Esophagus muscularis mucosa (tissue), 4 donors: ENCODE data around the gene TMEM179. TPM values are rescaled to one million over a fixed set of nuclear protein-coding genes. Genes with fewer than 3 reads are reported as not detected.

ENCODE experiments used
- DNase-seq: peaks from one replicate; pipeline ENCODE4 v3.0.0-alpha.2; 2017; ENCODE audit errors: extremely low spot score
- H3K27ac ChIP-seq, 4 donors: fragments of 200-600 bp; sonication (generic); replicated peaks in 1 of 4; 1 replicate in 3 of 4; 2 replicates in 1 of 4; pipeline ENCODE4 v1.5.1; 2016 to 2019; ENCODE audit warnings: mild to moderate bottlenecking in 1 of 4
- H3K27me3 ChIP-seq, 4 donors: fragments of 200-600 bp; sonication (generic); one replicate each; pipeline versions ENCODE4 v1.5.1 to v1.6.0; 2016 to 2019
- H3K36me3 ChIP-seq, 4 donors: fragments of 200-600 bp; sonication (generic); one replicate each; pipeline ENCODE4 v1.5.1; 2016 to 2019
- H3K4me1 ChIP-seq, 4 donors: fragments of 200-600 bp; sonication (generic); one replicate each; pipeline ENCODE4 v1.5.1; 2016 to 2019
- H3K4me3 ChIP-seq, 4 donors: fragments of 200-600 bp; sonication (generic); 1 replicate in 2 of 4; 2 replicates in 2 of 4; pipeline ENCODE4 v1.5.1; 2016 to 2019; ENCODE audit warnings: mild to moderate bottlenecking in 4 of 4, moderate library complexity in 1 of 4
- H3K9me3 ChIP-seq, 4 donors: fragments of 200-600 bp; sonication (generic); 1 replicate in 3 of 4; 2 replicates in 1 of 4; pipeline ENCODE4 v1.5.1; 2016 to 2019
- CTCF ChIP-seq, 3 experiments: fragments of 200-600 bp in 2 of 3; fragments of 450-650 bp in 1 of 3; sonication (generic) in 2 of 3; IDR thresholded peaks; one replicate each; pipeline ENCODE4 v1.5.1; 2017 to 2019; ENCODE audit warnings: antibody characterized with exemption in 3 of 3, mild to moderate bottlenecking in 2 of 3, moderate library complexity in 1 of 3
- EP300 ChIP-seq: sonication (generic); formaldehyde crosslinking; IDR thresholded peaks from one replicate; pipeline ENCODE4 v1.6.1; 2017; ENCODE audit warnings: antibody characterized with exemption
- POLR2A ChIP-seq: fragments of 450-650 bp; IDR thresholded peaks from one replicate; pipeline ENCODE4 v1.6.1; 2017; ENCODE audit warnings: antibody characterized with exemption, moderate library complexity, mild to moderate bottlenecking, low read depth
- POLR2AphosphoS5 ChIP-seq, 2 donors: sonication (generic); formaldehyde crosslinking; IDR thresholded peaks; one replicate each; pipeline ENCODE4 v1.6.1; 2017; ENCODE audit warnings: antibody characterized with exemption in 2 of 2
- WGBS: methylation state at CpG from one replicate; pipeline ENCODE4 v1.1.5; 2018; 5-methylcytosine and 5-hydroxymethylcytosine counted together
- intact Hi-C: fragments of 100-400 bp; cut with DNase I; formaldehyde crosslinking; loops from one replicate; pipeline ENCODE4 v1.15.1; 2023
- total RNA-seq, 4 donors: library from RNA; depleted of rRNA; stranded (reverse); fragments of >200 nt; gene quantifications; one replicate each; pipeline versions ENCODE4 v1.1.0 to v1.2.1, GENCODE V29; 2016

The TMEM179 gene
- total RNA-seq, 4 donors from 2014 or later = 1.4 to 4.2 (median 1.9) TPM

DNA sequence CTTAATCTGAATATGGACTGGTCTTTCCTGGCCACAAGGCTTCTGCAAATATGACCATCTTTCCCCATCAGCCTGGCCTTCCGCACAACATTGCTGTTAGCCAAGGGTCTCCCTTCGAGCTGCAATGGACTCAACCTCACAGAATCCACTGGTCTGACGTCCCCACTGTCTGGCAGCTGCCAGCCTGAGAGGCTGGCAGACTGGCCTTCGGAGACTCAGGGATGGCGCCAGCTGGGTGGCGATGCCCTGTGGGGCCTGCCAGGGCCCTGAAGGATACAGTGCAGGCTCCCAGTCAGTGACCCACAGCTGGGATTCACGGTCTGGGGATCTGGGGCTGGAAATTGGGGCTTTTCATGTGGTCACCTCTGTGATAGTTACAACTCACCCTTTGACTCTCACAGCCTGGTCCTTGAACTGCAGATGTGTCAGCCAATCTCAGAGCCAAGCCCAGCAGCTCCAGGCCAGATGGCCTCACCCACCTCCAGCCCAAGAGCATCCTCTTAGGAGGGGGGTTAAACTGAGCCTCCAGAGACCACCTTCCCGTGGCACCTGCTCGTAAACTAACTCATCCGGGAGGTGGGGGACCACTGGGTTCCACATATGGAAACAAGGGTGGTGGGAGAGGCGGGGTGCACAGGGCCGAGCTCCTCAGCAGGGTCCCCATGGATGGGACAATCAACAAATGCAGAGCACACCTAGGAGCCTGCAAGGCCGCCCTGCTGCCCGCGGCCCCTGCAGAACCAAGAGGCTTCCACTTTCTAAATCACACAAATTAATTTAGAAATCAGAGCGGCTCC lies 46.1 kb downstream of the TMEM179 start:
- TF ChIP-seq POLR2AphosphoS5 (IDR thresholded peaks at IDR 0.05) (no peak), POLR2A (no peak), CTCF (IDR thresholded peaks at IDR 0.05) (no peak), EP300 (no peak)
- intact Hi-C loops = no loop called here
- Histone ChIP-seq H3K36me3 (no peaks in the 10 kb centered on the region), H3K4me1 (peaks cover 0 to 2% (median 1%) of the 10 kb centered on the region in 4 donors), H3K27ac (no peak overlapping the region), H3K9me3 (no peaks in the 10 kb centered on the region), H3K4me3 (no peak overlapping the region), H3K27me3 (peaks cover 0 to 74% (median 2%) of the 10 kb centered on the region in 4 donors)
- DNase-seq = no peak
- 94% methylated on average over 10 of the region's 16 CpGs for WGBS

DNA sequence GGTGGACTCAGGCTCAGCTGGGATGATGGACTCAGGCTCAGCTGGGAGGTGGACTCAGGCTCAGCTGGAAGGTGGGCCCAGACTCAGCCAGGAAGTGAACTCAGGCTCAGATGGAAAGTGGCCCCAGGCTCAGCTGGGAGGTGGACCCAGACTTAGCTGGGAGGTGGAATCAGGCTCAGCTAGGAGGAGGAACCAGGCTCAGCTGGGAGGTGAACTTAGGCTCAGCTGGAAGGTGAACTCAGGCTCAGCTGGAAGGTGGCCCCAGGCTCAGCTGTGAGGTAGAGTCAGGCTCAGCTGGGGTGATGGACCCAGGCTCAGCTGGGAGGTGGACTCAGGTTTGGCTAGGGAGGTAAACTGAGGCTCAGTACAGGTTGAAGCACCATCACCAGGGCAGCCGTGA lies 46.8 kb downstream of the TMEM179 start:
- H3K9me3 ChIP-seq = no peaks in the 10 kb centered on the region
- DNase-seq = no peak
- TF ChIP-seq CTCF (IDR thresholded peaks at IDR 0.05) = no peak
- TF ChIP-seq POLR2A = no peak
- no peak for TF ChIP-seq EP300
- TF ChIP-seq POLR2AphosphoS5 (IDR thresholded peaks at IDR 0.05) = no peak
- H3K27ac ChIP-seq = no peak overlapping the region
- no peaks in the 10 kb centered on the region for H3K36me3 ChIP-seq
- no peak overlapping the region for H3K4me3 ChIP-seq
- peaks cover 0 to 74% (median 0%) of the 10 kb centered on the region in 4 donors for H3K27me3 ChIP-seq
- H3K4me1 ChIP-seq = no peaks in the 10 kb centered on the region
- intact Hi-C loops = no loop called here
- 80% methylated on average over 1 of the region's 1 CpG for WGBS

GRCh38 chr14:104557086-104557485 lies 47.5 kb downstream of the TMEM179 start:
- Histone ChIP-seq H3K4me3 (no peak overlapping the region), H3K27me3 (peaks cover 0 to 77% (median 0%) of the 10 kb centered on the region in 4 donors), H3K36me3 (no peaks in the 10 kb centered on the region), H3K27ac (no peak overlapping the region), H3K9me3 (no peaks in the 10 kb centered on the region), H3K4me1 (no peaks in the 10 kb centered on the region)
- intact Hi-C loops = no loop called here
- TF ChIP-seq POLR2AphosphoS5 (IDR thresholded peaks at IDR 0.05) (no peak), POLR2A (no peak), EP300 (no peak), CTCF (IDR thresholded peaks at IDR 0.05) (no peak)
- no peak for DNase-seq
- WGBS = 93% methylated on average over 5 of the region's 5 CpGs

DNA sequence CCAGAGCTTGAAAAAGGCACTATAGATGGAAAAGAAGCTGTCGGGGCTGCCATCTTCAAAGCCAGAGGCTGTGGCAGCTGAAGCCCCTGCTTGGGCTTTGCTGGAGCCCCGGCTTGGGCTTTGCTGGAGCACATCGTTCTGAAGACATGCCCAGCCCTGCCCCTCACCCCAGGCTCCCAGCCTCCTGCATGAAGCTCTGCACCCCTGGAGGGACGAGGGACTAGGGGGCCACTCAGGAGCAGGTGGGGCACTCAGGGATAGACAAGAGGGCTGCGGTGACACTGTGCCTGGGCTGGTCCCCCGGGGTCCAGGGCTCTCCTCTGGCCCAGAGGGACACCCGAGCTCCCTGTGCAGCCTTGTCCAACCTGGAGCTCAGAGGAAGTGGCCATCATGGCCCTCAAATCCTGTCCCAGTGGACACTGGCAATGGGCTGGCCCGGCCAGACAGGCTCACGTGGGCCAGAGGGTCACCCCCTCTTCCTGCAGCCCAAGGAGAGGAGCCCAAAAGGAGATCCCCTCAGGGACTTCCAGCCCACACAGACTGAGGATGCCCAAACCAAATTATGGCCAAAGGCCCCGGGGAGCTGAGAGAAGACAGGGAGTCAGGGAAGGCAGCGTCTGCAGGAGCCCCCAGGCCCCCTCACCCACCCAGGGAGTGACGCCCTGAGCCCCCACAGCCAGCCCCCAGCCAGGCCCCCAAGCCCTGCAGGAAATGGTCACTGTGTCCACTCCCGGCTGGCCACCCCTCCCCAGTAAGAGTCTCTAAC lies 48.1 kb downstream of the TMEM179 start:
- H3K27ac ChIP-seq = no peak overlapping the region
- TF ChIP-seq EP300 (no peak), POLR2AphosphoS5 (IDR thresholded peaks at IDR 0.05) (no peak), CTCF (IDR thresholded peaks at IDR 0.05) (no peak), POLR2A (no peak)
- no peaks in the 10 kb centered on the region for H3K4me1 ChIP-seq
- no peak overlapping the region for H3K4me3 ChIP-seq
- H3K36me3 ChIP-seq = no peaks in the 10 kb centered on the region
- DNase-seq = no peak
- WGBS = 77% methylated on average over 3 of the region's 13 CpGs
- intact Hi-C loops = no loop called here
- H3K27me3 ChIP-seq = peaks cover 0 to 79% (median 0%) of the 10 kb centered on the region in 4 donors
- no peaks in the 10 kb centered on the region for H3K9me3 ChIP-seq
